WI38 (cell line): ENCODE data around the gene SLC6A11.

ENCODE experiments used
- H3K4me3 ChIP-seq: 2 replicates; pipeline ENCODE4 v1.5.1; 2011; ENCODE audit warnings: low read depth, mild to moderate bottlenecking, control low read depth, low read length
- TF ChIP-seq, protein P1 (sequence below): IDR thresholded peaks from 2 replicates; pipeline ENCODE4 v1.5.1; 2012; ENCODE audit warnings: low read depth, mild to moderate bottlenecking, control low read depth, low read length

SLC6A11 gene

DNA sequence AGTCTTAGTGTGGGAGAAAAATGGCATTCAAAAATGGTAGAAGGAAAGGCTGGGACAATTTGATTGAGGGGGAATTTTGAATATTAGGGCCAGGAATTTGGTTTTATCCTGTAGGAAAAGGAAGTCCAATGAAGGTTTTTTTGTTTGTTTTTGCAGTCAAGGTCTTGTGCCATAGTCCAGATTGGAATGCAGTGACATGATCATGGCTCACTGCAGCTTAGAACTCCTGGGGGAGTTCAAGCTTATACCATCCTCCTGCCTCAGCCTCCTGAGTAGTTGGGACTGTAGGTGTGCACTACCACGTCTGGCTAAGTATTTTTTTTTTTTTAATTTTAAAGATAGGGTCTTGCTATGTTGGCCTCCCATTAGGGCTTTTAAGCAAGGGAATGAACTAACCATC is 2.6 kb upstream of the SLC6A11 start:
- H3K4me3 ChIP-seq, result no peak overlapping the region
- TF ChIP-seq, protein P1, sequence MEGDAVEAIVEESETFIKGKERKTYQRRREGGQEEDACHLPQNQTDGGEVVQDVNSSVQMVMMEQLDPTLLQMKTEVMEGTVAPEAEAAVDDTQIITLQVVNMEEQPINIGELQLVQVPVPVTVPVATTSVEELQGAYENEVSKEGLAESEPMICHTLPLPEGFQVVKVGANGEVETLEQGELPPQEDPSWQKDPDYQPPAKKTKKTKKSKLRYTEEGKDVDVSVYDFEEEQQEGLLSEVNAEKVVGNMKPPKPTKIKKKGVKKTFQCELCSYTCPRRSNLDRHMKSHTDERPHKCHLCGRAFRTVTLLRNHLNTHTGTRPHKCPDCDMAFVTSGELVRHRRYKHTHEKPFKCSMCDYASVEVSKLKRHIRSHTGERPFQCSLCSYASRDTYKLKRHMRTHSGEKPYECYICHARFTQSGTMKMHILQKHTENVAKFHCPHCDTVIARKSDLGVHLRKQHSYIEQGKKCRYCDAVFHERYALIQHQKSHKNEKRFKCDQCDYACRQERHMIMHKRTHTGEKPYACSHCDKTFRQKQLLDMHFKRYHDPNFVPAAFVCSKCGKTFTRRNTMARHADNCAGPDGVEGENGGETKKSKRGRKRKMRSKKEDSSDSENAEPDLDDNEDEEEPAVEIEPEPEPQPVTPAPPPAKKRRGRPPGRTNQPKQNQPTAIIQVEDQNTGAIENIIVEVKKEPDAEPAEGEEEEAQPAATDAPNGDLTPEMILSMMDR, result no peak

DNA sequence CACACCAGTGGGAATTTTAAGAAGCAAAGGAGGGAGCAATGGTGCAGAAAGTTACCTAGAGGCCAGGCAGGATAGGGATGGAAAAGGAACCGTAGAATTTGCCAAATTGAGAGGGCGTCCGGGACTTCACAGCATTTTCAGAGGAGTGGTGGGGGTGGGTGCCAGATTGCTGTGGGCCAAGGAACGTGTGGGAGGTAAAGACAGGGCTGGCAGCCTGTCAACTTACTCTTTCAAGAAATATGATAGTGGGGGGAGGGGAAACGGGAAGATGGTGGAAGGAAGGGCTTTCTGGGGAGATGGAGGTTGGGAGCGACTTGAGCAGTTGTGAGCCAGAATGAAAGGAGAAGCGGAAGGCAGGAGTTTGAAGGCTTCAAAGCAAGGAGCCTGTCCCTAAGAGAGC is 1.4 kb upstream of the SLC6A11 start:
- no peak overlapping the region for H3K4me3 ChIP-seq
- TF ChIP-seq, protein P1, result no peak

DNA sequence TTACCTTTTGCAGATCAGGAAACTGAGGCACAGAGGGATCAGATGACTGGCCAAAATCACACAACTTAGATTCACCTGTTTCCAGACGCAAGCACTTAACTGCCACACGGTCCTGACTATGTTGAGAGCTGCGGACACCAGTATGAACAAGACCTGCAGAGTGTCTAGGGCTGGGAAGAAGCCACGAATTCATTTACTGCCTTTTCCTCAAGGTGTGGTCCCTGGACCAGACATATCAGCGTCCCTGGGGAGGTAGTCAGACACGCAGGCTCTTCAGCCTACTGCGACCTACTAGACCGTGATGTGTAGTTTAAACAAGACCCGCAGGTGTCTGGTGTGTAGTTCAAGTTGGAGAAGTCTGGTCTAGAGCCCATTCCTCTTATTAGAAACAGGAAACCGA is 541 bp upstream of the SLC6A11 start:
- H3K4me3 ChIP-seq, result no peak overlapping the region
- TF ChIP-seq, protein P1, result no peak

GRCh38 chr3:10816863-10817253 is 830 bp downstream of the SLC6A11 start:
- no peak overlapping the region for H3K4me3 ChIP-seq
- TF ChIP-seq, protein P1, result no peak

- H3K4me3 ChIP-seq, result no peak overlapping the region
- TF ChIP-seq, protein P1, result no peak
These were observed 1.5 kb downstream of the SLC6A11 start for GRCh38 chr3:10817506-10817905.

GRCh38 chr3:10822055-10822454 is 6.0 kb downstream of the SLC6A11 start:
- no peak overlapping the region for H3K4me3 ChIP-seq
- TF ChIP-seq, protein P1, result no peak

DNA sequence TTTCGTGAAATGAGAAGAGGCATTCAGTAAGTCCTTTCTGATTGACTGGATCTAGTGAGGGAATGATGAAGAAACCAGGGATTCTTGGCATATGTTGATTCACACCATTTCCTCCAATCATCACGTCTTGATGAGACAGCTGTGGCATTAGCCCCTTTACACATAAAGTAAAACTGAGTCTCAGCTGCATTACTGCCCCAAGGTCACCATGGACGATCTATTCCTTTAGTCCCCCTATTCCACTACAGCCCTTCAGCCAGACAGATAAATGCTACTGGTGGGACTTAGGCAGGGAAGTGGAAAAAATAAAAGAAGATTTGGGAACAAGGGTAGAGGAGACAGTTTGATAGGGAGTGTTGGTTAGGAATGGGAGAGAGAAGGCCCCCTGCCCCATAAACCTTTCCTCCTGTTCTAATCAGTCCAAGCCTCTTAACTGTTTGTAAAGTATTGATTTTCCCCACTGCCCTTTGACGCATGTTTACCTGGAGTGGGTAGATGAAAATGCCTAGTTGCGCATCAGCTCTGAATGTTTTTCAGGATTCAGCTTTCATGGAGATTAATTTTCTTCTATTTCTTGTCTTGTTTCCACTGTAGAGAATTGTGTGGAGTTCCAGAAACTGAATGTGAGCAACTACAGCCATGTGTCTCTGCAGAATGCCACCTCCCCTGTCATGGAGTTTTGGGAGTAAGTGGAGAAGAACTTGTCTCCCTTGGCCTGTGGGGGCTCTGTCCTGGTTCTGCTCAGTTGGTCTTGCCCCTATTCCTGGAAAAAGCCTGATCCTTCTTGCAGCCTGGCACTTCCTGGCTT is 6.9 kb downstream of the SLC6A11 start:
- TF ChIP-seq, protein P1, result no peak
- no peak overlapping the region for H3K4me3 ChIP-seq
